Kidney epithelial cell (primary cell): ENCODE results near the gene ITGB4. TPM values are rescaled to one million over a fixed set of nuclear protein-coding genes. Genes with fewer than 3 reads are reported as not detected.

ENCODE experiments used
- DNase-seq: peaks from one replicate; pipeline ENCODE4 v3.0.0-alpha.2; 2010; ENCODE audit warnings: low read depth
- H3K27me3 ChIP-seq: 2 replicates; pipeline ENCODE4 v1.6.0; 2011; ENCODE audit warnings: low read length; ENCODE audit not compliant: control insufficient read depth, insufficient read depth
- H3K36me3 ChIP-seq: 2 replicates; pipeline ENCODE4 v1.5.1; 2011; ENCODE audit warnings: low read length; ENCODE audit not compliant: control insufficient read depth, insufficient read depth
- H3K4me3 ChIP-seq: 2 replicates; pipeline ENCODE4 v1.5.1; 2011; ENCODE audit warnings: low read depth, mild to moderate bottlenecking, control low read depth, low read length
- CTCF ChIP-seq: IDR thresholded peaks from 2 replicates; pipeline ENCODE4 v1.5.1; 2011; ENCODE audit warnings: mild to moderate bottlenecking, moderate library complexity, low read length, control low read depth, inconsistent platforms; ENCODE audit not compliant: insufficient read depth, poor library complexity, severe bottlenecking
- total RNA-seq: library from RNA; depleted of rRNA; stranded (reverse); fragments of >200 nt; gene quantifications from 2 replicates; pipeline ENCODE4 v1.2.3, GENCODE V29; 2015

Gene ITGB4
- total RNA-seq, 1 donor from 2014 or later = 17.8 TPM

GRCh38 chr17:75680431-75680830 lies 40.8 kb upstream of the ITGB4 start:
- TF ChIP-seq CTCF = no peak
- Histone ChIP-seq H3K27me3 (no peaks in the 10 kb centered on the region), H3K36me3 (no peaks in the 10 kb centered on the region), H3K4me3 (no peak overlapping the region)
- DNase-seq = no peak

- no peak for TF ChIP-seq CTCF
Measured at GRCh38 chr17:75681289-75681688, 40.0 kb upstream of the ITGB4 start.

GRCh38 chr17:75683583-75683982 lies 37.7 kb upstream of the ITGB4 start:
- no peak for DNase-seq
- TF ChIP-seq CTCF = no peak
- Histone ChIP-seq H3K4me3 (no peak overlapping the region), H3K36me3 (no peaks in the 10 kb centered on the region), H3K27me3 (no peaks in the 10 kb centered on the region)

More at GRCh38 chr17:75681289-75681688, 40.0 kb upstream of the ITGB4 start:
- Histone ChIP-seq H3K27me3 (no peaks in the 10 kb centered on the region), H3K36me3 (no peaks in the 10 kb centered on the region), H3K4me3 (no peak overlapping the region)
- no peak for DNase-seq

- Histone ChIP-seq H3K27me3 (no peaks in the 10 kb centered on the region), H3K4me3 (no peak overlapping the region), H3K36me3 (no peaks in the 10 kb centered on the region)
- no peak for DNase-seq
- TF ChIP-seq CTCF = no peak
Measured at GRCh38 chr17:75684249-75684648, 37.0 kb upstream of the ITGB4 start.

- no peak overlapping the region for H3K4me3 ChIP-seq
- no peaks in the 10 kb centered on the region for H3K36me3 ChIP-seq
- TF ChIP-seq CTCF = no peak
- H3K27me3 ChIP-seq = no peaks in the 10 kb centered on the region
- DNase-seq = no peak
Measured at GRCh38 chr17:75684924-75685323, 36.3 kb upstream of the ITGB4 start.

- Histone ChIP-seq H3K27me3 (no peaks in the 10 kb centered on the region), H3K4me3 (no peak overlapping the region), H3K36me3 (no peaks in the 10 kb centered on the region)
- TF ChIP-seq CTCF = no peak
- DNase-seq = no peak
Measured at GRCh38 chr17:75685499-75685898, 35.8 kb upstream of the ITGB4 start.
